ENCODE data around the gene SCN8A.

DNA sequence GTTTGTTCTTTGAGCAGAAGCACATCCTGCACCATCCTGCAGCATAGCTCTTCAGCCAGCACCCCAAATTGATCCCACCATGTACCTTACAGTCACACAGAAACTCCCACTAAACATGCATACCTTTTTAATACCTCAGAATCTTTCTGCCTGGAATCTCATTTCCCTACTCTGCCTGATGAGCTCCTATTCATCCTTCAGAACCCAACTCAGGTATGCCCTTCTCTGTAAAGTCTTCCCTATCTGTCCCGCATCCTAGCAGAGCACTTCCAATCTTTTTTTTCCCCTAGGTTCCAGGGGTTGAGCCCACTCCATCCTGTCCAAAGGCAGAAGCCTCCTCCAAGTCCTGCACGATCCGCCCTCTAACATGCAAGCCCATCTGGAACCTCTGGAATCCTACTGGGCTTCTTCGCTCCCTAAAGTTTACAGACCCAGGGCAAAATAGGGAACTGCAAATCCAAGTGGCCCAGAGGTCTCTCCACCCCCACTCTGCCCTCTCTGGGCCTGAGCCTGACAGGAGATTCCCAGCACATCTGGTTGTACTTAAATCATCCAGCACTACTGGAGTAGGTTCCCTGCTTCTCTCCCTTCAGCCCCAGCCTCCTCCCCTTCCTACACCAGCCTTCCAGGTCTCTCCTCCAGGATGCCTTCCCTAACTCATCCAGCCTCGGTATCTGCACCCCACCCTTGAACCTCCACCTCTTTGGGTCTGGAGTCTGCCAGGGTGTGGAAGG is 261.5 kb downstream of the SCN8A start:
- TF ChIP-seq GATA2 (IDR thresholded peaks at IDR 0.05; ENCODE audit: low read depth, low read length) (no peak), GATA3 (IDR thresholded peaks at IDR 0.05; ENCODE audit: low read depth, low read length) (no peak)
